ENCODE measurements around the gene HOXD10.

GRCh38 chr2:176075481-176075880 is 41.1 kb upstream of the HOXD10 start:
- TF ChIP-seq CTCF (conservative IDR thresholded peaks at IDR 0.05 in 1 of 2, IDR thresholded peaks at IDR 0.05 in 1 of 2; ENCODE audit: low read depth in 1 of 2, low read length in 2 of 2) (no peak), EZH2 (IDR thresholded peaks at IDR 0.05; ENCODE audit: low read length, missing control alignments) (no peak)

All from fibroblast of lung (primary cell).